GM12872 (cell line): ENCODE results near the gene SLC38A5.

ENCODE experiments used
- CTCF ChIP-seq: IDR thresholded peaks from 3 replicates; pipeline ENCODE4 v1.5.1; 2011; ENCODE audit warnings: low read depth, mild to moderate bottlenecking, low read length, moderate library complexity; ENCODE audit not compliant: insufficient read depth

SLC38A5 gene

GRCh38 chrX:48473704-48473990 lies 3.6 kb upstream of the SLC38A5 start:
- no peak for TF ChIP-seq CTCF

- no peak for TF ChIP-seq CTCF
Measured at GRCh38 chrX:48472851-48473703, 3.0 kb upstream of the SLC38A5 start.

GRCh38 chrX:48472225-48472624 lies 2.2 kb upstream of the SLC38A5 start:
- TF ChIP-seq CTCF = no peak

GRCh38 chrX:48471504-48471903 lies 1.4 kb upstream of the SLC38A5 start:
- no peak for TF ChIP-seq CTCF

- TF ChIP-seq CTCF = no peak
Measured at GRCh38 chrX:48470833-48471118, 716 bp upstream of the SLC38A5 start.

GRCh38 chrX:48468693-48469691 lies 1.1 kb downstream of the SLC38A5 start:
- peak; percentile 47 for TF ChIP-seq CTCF

- TF ChIP-seq CTCF = no peak
Measured at GRCh38 chrX:48468247-48468671, 1.8 kb downstream of the SLC38A5 start.
